Measurements from ENCODE around the gene SDR42E2. TPM values are rescaled to one million over a fixed set of nuclear protein-coding genes. Genes with fewer than 3 reads are reported as not detected.

The SDR42E2 gene
- total and polyA plus RNA-seq, 10 of the 15 experiments (the other 5 are each of a cell fraction or from before 2014, with no cell fraction given): 0.01 to 0.09 (median 0.08) TPM; not detected in 4

GRCh38 chr16:22188267-22188594 lies 25.9 kb downstream of the SDR42E2 start:
- FAIRE-seq: no peak
- no TSS peak for BruUV-seq (replicated peaks)

GRCh38 chr16:22188595-22189442 lies 26.5 kb downstream of the SDR42E2 start:
- in situ Hi-C loops (cut with MboI) (loop anchor here (5.0 kb wide), 1 partner anchor 87 kb away; no protein-coding TSS in a partner anchor), intact Hi-C loops (cut with micrococcal nuclease; ENCODE audit: unreplicated experiment) (loop anchor here (1.0 to 2.0 kb wide), 3 partner anchors 90 to 188 kb away; partner anchors contain the start of gene PDZD9)
- Histone ChIP-seq H2AFZ (ENCODE audit: control insufficient read depth, low read depth, low read length) (peak overlapping the region; percentile 68), H3K27me3 (replicated peaks in 1 of 2; ENCODE audit: control insufficient read depth in 2 of 2, insufficient read depth in 2 of 2, low read length in 1 of 2) (no peaks in the 10 kb centered on the region), H3K27ac (ENCODE audit: control insufficient read depth, insufficient read depth) (peak overlapping the region; percentile 77), H3K4me3 (peak overlapping the region; percentile 73; the same call in 1 of the 2 replicates), H3K9ac (ENCODE audit: control insufficient read depth, insufficient read depth, low read length) (peak overlapping the region; percentile 68; the same call in 1 of the 2 replicates), H3K9me3 (replicated peaks; ENCODE audit: control insufficient read depth, insufficient read depth, low read length) (no peaks in the 10 kb centered on the region), H4K20me1 (ENCODE audit: control insufficient read depth, insufficient read depth) (no peaks in the 10 kb centered on the region), H3K4me1 (ENCODE audit: control insufficient read depth, insufficient read depth, low read length) (peaks cover 30% of the 10 kb centered on the region), H3K79me2 (ENCODE audit: control insufficient read depth, insufficient read depth, low read length) (no peaks in the 10 kb centered on the region), H3K4me2 (ENCODE audit: control insufficient read depth, insufficient read depth) (peak overlapping the region; percentile 96), H3K36me3 (ENCODE audit: control insufficient read depth in 2 of 2, insufficient read depth in 2 of 2, low read length in 1 of 2) (no peaks in the 10 kb centered on the region)
- ChIA-PET RAD21 (ENCODE audit: unreplicated experiment) (interaction anchor here (0.5 to 7.8 kb wide), 38 partner anchors 9 to 544 kb away, joined by 3 to 68 read pairs (median 4); partner anchors contain the start of genes EEF2K, PDZD9, POLR3E and UQCRC2), CTCF (interaction anchor here (0.6 to 8.4 kb wide), 59 partner anchors 9 to 1512 kb away, joined by 3 to 103 read pairs (median 4); partner anchors contain the start of genes EEF2K, MOSMO, PDZD9 and POLR3E), POLR2A (interaction anchor here (0.5 to 2.0 kb wide), 7 partner anchors 100 to 236 kb away, joined by 3 to 6 read pairs (median 4); partner anchors contain the start of genes MOSMO and UQCRC2), SMC1A (ENCODE audit: uncharacterized antibody, unreplicated experiment) (interaction anchor here (0.6 to 6.0 kb wide), 38 partner anchors 12 to 367 kb away, joined by 3 to 69 read pairs (median 4); partner anchors contain the start of genes MOSMO, PDZD9 and UQCRC2)
- FAIRE-seq (peak; percentile 85), ATAC-seq (peak; percentile 2; the same call in 1 of the 3 replicates), DNase-seq (ENCODE audit: low read depth, low spot score) (peak; percentile 55)
- no TSS peak for BruUV-seq (replicated peaks)
- WGBS (ENCODE audit: insufficient coverage, insufficient replicate concordance, low lambda C conversion rate, missing lambda C conversion rate): 26% methylated on average over 8 of the region's 8 CpGs
- TF ChIP-seq, protein P1, sequence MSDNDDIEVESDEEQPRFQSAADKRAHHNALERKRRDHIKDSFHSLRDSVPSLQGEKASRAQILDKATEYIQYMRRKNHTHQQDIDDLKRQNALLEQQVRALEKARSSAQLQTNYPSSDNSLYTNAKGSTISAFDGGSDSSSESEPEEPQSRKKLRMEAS (IDR thresholded peaks at IDR 0.05; ENCODE audit: low read depth, low read length): no peak
- TF ChIP-seq KDM1A (IDR thresholded peaks at IDR 0.05; ENCODE audit: borderline replicate concordance) (no peak), RELA (IDR thresholded peaks at IDR 0.05; ENCODE audit: borderline replicate concordance, partially characterized antibody) (peak; percentile 80), NR2C1 (IDR thresholded peaks at IDR 0.05) (no peak), NRF1 (conservative IDR thresholded peaks at IDR 0.05; ENCODE audit: low read depth, low read length) (no peak), SPI1 (IDR thresholded peaks at IDR 0.05; ENCODE audit: borderline replicate concordance, insufficient read depth, low read depth, low read length) (no peak), RAD21 (IDR thresholded peaks at IDR 0.05; ENCODE audit: insufficient read depth, low read depth, low read length) (peak; percentile 91), IKZF1 (conservative IDR thresholded peaks at IDR 0.05) (peak; percentile 79), NR2F1 (conservative IDR thresholded peaks at IDR 0.05) (no peak), ELK1 (IDR thresholded peaks at IDR 0.05; ENCODE audit: low read depth, low read length) (no peak)

More at GRCh38 chr16:22188267-22188594, 25.9 kb downstream of the SDR42E2 start:
- TF ChIP-seq BHLHE40 (IDR thresholded peaks at IDR 0.05; ENCODE audit: borderline replicate concordance in 1 of 2, low read depth in 2 of 2, low read length in 1 of 2) (no peak), KDM1A (IDR thresholded peaks at IDR 0.05; ENCODE audit: borderline replicate concordance) (no peak), MTA2 (IDR thresholded peaks at IDR 0.05; ENCODE audit: low read depth) (peak; percentile 25; the same call in 1 of the 2 replicates), DPF2 (IDR thresholded peaks at IDR 0.05) (peak; percentile 68; the same call in 1 of the 2 replicates), ZNF217 (IDR thresholded peaks at IDR 0.05) (peak; percentile 73)
- ATAC-seq: no peak
- no peak for DNase-seq (ENCODE audit: low read depth, low spot score)
- ChIA-PET POLR2A (interaction anchor here (0.6 to 2.0 kb wide), 6 partner anchors 99 to 235 kb away, joined by 3 to 6 read pairs (median 4); partner anchors contain the start of gene UQCRC2), SMC1A (ENCODE audit: uncharacterized antibody, unreplicated experiment) (interaction anchor here (0.6 to 6.0 kb wide), 33 partner anchors 13 to 366 kb away, joined by 3 to 69 read pairs (median 5); partner anchors contain the start of genes MOSMO, PDZD9 and UQCRC2), CTCF (interaction anchor here (0.6 to 8.4 kb wide), 55 partner anchors 8 to 598 kb away, joined by 3 to 103 read pairs (median 5); partner anchors contain the start of genes EEF2K, MOSMO, PDZD9 and POLR3E), RAD21 (ENCODE audit: unreplicated experiment) (interaction anchor here (0.6 to 7.8 kb wide), 35 partner anchors 8 to 543 kb away, joined by 3 to 68 read pairs (median 4); partner anchors contain the start of genes EEF2K, PDZD9, POLR3E and UQCRC2)
- Histone ChIP-seq H3K4me1 (ENCODE audit: control insufficient read depth, insufficient read depth, low read length) (peaks cover 27% of the 10 kb centered on the region), H3K79me2 (ENCODE audit: control insufficient read depth, insufficient read depth, low read length) (no peaks in the 10 kb centered on the region), H3K27me3 (replicated peaks in 1 of 2; ENCODE audit: control insufficient read depth in 2 of 2, insufficient read depth in 2 of 2, low read length in 1 of 2) (no peaks in the 10 kb centered on the region), H3K9me3 (replicated peaks; ENCODE audit: control insufficient read depth, insufficient read depth, low read length) (no peaks in the 10 kb centered on the region), H4K20me1 (ENCODE audit: control insufficient read depth, insufficient read depth) (no peaks in the 10 kb centered on the region), H2AFZ (ENCODE audit: control insufficient read depth, low read depth, low read length) (peak overlapping the region; percentile 62), H3K4me3 (no peak overlapping the region), H3K27ac (ENCODE audit: control insufficient read depth, insufficient read depth) (no peak overlapping the region), H3K9ac (ENCODE audit: control insufficient read depth, insufficient read depth, low read length) (no peak overlapping the region), H3K4me2 (ENCODE audit: control insufficient read depth, insufficient read depth) (no peak overlapping the region; the same call in 1 of the 2 replicates), H3K36me3 (ENCODE audit: control insufficient read depth in 2 of 2, insufficient read depth in 2 of 2, low read length in 1 of 2) (no peaks in the 10 kb centered on the region)
- 57% methylated on average over 2 of the region's 2 CpGs for WGBS (ENCODE audit: insufficient coverage, insufficient replicate concordance, low lambda C conversion rate, missing lambda C conversion rate)
- intact Hi-C loops (cut with micrococcal nuclease; ENCODE audit: unreplicated experiment): loop anchor here (1.0 to 2.0 kb wide), 3 partner anchors 89 to 187 kb away; partner anchors contain the start of gene PDZD9
- in situ Hi-C loops (cut with MboI): loop anchor here (5.0 kb wide), 1 partner anchor 86 kb away; no protein-coding TSS in a partner anchor

All from GM12878 (cell line).